LNCAP (cell line): Measurements from ENCODE around the gene BPI.

Experiments
- TF ChIP-seq, protein P1 (sequence below): fragments of 450-650 bp; IDR thresholded peaks from 2 replicates; pipeline ENCODE4 v1.5.1; 2017; ENCODE audit warnings: mild to moderate bottlenecking

The BPI gene

DNA sequence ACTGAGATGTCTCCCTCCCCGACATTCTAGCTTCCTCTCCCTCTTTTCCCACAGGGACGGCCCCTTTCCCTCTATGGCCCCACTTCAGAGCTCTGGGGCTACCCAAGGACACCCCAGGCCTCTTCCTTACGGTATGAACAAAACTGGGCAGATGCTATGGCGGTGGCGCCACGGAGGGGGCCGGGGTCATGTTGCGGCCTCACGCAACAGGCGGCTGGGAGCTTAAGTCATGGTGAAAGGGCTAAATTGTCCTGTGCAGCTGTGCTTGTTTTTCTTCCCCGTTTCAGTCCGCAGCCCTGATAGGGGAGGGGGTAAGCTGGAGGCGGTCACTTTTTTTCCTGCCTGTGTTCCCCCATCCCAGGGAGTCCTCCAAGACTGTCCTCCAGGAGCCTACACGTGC is 25.8 kb upstream of the BPI start:
- TF ChIP-seq, protein P1, sequence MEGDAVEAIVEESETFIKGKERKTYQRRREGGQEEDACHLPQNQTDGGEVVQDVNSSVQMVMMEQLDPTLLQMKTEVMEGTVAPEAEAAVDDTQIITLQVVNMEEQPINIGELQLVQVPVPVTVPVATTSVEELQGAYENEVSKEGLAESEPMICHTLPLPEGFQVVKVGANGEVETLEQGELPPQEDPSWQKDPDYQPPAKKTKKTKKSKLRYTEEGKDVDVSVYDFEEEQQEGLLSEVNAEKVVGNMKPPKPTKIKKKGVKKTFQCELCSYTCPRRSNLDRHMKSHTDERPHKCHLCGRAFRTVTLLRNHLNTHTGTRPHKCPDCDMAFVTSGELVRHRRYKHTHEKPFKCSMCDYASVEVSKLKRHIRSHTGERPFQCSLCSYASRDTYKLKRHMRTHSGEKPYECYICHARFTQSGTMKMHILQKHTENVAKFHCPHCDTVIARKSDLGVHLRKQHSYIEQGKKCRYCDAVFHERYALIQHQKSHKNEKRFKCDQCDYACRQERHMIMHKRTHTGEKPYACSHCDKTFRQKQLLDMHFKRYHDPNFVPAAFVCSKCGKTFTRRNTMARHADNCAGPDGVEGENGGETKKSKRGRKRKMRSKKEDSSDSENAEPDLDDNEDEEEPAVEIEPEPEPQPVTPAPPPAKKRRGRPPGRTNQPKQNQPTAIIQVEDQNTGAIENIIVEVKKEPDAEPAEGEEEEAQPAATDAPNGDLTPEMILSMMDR: no peak

DNA sequence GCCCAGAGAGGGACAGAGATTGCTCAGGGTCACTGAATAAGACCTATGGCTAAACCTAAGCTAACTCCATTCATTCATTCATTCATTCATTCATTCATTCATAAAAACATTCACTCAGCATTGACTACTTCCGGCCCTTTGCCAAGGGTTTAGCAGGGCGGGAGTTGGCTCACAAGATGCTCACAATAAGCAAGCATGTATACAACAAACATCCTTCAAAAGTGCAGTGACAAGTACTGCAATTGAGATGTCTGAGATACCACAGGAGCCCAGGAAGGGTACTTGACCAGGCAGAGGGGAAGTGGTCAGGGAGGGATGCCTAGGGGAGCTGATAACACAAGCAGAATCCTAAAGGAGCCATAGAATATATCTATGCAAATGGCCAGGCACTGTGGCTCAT is 25.2 kb upstream of the BPI start:
- TF ChIP-seq, protein P1: no peak

DNA sequence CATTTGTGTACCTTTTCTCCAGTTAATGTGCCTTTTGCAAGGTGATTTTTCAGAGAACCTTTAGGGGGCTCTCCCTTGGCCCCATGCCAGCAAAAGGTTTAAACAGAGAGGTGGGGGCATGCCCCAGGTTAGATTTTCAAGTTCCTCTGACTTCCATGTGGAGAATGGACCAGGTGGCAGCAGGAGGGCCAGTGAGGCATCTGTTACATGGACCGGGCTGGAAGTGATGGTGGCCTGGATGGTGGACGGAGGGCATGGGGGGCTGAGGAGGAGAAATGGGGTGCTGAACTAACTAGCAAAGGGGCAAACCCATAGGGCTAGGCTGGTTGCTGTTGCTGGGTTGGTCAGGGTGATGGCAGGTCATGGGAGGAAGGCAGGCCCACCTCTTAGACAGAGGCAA is 20.7 kb upstream of the BPI start:
- TF ChIP-seq, protein P1: no peak

DNA sequence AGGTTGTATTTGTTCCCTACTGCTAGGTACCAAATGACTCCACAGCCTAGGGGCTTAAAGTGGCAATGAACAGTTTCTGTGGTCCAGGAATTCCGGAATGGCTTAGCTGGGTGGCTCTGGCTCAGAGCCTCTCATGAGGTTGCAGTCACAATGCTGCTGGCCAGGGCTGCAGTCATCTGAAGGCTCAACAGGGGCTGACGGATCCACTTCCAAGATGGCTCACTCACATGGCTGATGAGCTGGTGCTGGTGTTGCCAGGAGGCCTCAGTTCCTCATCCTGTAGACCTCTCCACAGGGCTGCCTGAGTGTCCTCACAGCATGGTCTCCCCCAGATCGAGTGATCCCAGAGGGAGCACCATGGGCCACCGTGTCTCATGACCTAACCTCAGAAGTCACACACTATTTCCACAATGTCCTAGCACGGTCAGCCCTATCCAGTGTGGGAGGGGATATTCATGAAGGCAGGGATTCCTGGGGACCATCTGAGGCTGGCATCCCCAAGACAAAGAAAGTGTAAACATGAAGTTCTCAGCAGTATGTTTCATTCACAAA is 19.0 kb upstream of the BPI start:
- TF ChIP-seq, protein P1: no peak

DNA sequence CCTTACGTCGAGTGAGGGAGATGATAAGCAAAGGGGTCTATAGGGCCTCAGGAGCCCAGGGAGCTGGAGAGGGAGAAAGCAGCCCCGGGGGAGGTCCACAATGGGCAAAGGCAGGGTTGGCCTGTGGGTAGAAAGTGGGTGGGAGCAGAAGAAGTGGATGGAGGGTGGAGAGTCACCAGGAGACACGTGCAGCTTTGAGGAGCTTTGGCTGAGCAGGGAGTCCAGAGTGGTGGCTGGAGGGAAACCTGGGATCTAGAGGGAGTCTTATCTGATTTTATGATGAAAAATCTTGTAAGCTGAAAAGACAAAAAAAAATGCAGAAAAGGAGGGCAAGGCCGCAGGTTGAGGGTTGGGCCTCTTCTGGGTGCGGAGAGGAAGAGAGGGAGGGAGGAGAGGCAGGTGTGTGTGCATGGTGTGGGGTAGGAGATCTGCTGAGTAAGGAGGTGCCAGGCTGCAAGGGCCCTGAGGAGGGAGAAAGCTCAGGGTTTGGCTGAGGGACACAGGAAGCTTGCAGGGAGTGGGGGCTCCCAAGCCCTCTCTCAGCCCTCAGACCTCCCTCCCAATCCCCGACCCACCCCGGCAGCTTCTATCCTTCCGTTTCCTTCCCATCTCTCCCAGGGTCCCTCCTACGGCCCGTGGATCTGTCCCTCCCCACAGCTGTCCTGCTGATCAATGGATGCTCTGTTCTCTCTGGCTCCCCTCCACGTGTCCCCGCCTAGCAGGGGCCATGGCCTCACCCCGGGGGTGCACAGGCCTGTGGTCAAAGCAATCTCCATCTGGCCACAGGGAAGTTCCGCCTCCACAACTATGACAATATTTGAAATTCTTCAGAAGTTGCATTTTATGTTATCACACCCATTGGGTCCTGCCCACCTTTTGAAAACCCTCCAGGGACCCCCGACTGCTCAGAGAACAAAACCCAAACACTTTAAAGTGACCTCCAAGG is 17.1 kb upstream of the BPI start:
- TF ChIP-seq, protein P1: no peak

DNA sequence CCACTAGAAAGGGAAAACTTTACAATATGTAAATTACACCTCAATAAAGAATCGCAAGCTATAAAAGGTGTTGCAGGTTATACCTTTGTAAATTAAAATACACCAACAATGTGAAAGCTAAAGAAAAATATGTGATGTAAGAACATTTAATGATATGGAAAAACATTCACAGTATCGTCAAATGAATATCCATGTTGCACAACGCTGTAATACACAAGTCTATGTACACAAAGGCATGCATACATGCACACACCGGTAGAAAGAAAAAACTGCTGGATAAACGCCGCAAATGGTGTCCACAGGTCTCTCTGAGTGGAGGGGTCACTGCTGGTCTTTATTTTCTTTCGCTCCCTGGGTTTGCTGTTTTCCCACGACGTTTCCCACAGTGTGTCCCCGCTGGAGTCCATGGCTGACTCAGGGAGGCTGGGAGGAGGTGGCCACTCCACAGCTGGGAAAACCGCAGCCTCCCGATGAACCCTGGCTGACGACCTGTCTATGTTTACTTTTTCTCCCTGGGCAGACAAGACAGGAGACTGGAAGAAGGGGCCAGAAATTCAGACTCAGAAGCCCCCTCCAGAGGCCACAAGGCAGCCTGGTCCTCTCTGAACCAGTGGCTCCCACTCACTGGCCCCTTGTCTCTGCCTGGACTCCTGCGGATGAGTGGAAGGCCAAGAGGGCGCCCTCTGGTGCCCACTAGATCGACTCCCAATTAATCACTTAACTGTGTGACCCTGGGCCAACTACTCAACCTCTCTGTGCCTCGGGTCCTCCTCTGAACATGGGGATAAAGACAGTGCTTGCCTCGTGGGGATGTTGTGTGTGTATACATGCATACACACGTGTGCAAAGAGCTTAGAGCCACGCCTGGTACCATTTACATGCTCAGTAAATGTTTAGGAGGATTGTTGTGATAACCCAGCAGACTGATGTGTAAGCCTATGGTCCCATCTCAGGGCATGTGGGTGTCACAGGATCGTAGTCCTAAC is 12.8 kb upstream of the BPI start:
- TF ChIP-seq, protein P1: peak; percentile 21; the same call in 1 of the 2 replicates

DNA sequence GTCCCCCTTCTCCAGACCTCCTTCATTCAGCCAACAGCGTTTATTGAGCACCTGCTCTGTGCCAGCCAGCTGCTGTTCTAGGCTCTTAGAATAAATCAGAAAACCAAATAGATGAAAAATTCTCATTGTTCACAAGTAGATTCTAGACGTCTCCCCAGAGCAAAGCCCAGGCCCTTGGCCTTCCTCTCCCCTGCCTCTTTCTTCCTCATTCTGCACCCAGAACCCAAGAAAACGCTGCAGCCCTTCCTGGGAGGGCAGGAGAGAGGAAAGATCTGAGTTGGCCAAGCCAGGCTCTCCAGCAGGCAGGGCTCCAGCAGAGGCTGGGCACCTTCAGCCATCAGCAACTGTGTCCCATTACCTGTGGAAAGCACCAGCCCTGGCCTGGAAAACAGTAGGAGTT is 12.0 kb upstream of the BPI start:
- TF ChIP-seq, protein P1: no peak
